ENCODE measurements around the gene AUTS2.
A peak's percentile ranks its signal among the peaks of the same experiment; 100 is the strongest.

AUTS2 gene

DNA sequence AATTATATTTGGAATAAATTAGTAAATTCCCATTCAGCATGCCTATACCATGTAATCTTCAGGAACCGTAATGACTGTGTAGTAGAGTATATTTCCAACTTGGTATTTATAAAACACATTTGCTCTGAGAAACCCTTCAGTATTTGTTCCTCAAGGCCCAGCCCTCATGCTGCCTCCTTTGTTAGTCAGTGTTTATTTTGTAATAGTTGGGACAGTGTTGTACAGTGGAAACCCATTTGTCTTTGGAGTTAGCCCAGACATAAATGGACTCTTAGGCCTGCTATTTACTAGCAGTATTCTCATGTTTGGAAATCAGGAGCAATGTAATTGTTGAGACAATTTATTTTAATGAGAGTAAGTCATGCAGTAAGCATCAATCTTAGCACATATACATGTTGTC lies 686.9 kb downstream of the AUTS2 start:
- no peak for DNase-seq

DNA sequence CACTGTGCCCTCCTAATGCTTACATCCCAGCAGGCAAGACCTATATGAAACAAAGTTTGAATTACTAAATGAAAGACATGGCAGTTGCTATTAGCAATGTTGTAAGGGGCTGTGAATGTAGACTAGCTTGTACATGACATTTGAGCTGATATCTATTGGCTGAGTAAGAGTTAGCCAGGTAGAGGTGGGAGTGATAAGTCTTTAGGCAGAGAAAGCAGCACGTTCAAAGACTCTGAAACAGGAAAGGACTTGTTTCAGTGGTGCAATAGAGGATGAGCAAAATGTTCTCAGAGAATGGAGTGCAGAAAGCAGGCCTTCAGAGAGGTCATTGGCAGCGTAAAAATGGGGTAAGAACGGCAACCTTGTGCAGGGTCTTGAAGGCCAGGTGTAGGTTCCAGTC lies 687.6 kb downstream of the AUTS2 start:
- no peak for DNase-seq

DNA sequence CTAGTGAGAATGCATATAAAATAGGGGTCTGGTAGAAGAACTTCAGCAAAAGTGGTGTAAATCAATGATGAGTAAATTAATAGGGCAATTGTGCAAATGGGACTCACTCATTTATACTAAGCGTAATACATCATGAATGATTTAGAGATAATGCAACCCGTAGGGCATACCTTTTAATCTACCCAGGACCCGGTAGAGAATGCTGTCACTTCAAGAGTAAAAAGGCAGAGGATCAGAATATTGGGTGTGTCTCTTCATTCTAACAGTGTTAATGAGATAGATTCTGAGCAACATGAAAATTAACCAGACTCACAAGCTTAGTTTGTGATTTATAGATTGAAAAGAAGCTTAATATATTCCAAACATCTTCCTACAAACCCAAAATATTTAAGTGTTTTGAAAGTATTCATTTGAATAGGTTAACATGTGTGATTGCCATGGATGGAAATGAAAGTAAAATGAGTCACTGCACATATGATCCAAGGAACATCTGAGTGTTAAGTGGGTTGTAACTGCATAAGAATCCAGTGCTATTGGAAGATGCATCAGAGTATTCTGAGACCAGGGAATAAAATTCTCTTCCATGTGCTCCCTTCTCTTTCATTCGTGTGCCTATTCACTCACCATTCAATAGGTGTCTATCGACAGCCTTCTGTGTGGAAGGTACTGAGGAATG lies 690.6 kb downstream of the AUTS2 start:
- no peak for DNase-seq

DNA sequence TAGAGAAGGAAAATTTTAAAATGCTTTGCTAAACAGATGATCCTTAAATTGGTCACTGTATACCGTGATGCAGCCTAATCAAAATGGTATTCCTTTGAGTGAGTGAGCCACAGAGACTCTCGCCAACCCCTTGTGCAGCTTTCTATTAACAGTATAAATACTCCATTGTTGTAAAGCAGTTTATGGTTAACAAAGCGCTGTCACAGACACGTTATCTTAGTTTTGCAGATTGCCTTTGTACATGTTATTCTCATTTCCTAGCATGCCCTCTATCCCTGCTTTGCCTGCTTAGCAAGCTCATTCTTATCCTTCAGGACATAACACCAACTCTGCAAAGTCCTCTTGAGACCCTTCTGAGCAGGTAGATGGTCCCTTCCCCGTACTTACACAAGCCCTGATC lies 694.4 kb downstream of the AUTS2 start:
- DNase-seq = no peak

DNA sequence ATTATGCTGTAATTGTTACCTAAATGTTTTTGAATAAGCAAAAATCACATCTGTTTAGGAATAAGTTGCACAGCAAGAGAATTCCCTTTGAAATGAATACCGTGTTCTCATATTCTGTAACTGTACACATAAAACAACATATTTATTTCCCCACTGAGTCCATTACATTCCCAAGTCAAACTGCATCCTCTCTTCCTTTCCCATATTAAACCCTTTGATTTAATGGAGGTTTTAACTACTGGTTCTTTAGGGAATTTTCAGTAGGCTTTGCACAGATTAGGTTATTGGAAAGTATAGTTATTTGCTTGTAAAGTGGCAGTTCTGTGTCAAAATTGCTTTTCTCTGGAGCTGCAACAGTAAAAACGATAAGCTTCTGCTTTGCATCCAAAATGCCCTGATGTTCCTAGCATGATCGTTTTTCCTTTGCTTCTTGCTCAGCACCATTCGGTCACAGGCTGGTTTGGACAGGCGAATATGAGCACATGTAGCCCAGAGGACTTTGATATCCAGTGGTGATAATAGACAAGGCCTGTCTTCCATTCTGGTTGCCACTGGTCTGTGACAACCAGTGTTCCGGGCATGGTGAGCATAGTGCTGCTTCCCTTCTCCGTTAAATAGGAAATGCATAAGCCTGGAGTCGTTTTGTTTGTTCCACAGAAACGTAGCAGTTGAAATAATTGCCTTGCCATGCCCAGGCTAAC lies 696.1 kb downstream of the AUTS2 start:
- DNase-seq = no peak

DNA sequence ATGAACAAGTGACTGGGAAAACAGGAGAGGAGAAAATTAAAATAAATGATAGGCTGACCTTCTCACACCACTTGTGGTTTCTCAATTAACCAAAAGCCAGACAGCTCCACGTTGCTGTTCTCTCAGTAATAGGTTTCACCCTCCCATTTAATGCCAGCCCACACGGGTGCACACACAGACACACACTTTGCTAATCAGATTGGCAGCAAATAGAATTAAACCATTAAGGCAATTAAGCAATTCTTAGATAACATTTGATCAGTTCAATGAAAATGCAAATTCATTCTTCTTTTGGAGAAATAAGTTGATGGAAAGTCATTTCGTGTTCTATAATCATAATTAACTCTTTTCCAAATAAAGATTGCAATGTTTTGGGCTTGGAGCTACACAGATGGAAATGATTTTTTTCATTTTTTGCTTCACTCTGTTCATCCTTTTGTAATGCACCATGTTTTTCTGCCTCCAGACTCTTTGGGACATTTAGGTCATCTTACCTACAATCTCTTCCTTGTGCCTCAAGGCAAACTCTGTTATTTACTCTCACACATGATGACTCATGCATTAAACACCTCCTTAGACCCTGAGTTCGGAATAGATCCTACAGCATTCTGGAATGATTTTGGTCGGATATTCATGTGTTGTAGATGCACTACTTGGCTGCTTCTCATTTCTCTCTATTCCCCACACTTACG lies 700.7 kb downstream of the AUTS2 start:
- no peak for DNase-seq

DNA sequence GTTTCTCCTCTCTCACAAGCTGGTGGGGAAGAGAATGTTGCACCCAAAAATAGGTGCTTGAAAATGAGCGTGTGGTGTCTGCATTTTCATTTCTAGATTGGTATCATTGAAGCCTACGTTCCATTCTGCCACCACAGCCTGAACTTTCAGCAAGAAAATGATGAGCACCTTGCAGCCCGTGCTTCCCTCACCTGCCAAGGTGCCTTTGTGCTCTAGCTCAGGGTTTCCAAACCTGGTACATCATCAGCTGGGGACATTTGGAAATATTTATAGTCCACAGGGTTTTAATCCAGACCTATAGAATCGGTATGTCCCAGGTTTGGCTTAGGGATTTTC lies 701.2 kb downstream of the AUTS2 start:
- DNase-seq = no peak

DNA sequence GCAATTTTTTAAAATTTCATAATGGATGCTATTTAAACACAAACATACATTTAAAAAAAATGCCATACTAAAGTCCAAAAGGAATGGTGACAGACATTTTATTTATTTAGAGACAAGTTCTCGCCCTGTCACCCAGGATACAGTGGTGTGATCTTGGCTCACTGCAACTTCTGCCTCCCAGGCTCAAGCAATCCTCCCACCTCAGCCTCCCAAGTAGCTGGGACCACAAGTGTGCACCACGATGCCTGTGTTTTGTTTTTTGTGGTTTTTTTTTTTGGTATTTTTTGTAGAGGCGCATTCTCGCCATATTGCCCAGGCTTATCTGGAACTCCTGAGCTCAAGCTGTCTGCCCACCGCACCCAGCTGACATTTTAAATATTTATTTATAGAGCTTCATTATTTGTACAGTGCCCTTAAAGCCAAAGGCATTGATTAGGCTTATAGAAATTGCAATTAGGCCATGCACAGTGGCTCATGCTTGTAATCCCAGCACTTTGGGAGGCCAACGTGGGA lies 703.5 kb downstream of the AUTS2 start:
- no peak for DNase-seq

DNA sequence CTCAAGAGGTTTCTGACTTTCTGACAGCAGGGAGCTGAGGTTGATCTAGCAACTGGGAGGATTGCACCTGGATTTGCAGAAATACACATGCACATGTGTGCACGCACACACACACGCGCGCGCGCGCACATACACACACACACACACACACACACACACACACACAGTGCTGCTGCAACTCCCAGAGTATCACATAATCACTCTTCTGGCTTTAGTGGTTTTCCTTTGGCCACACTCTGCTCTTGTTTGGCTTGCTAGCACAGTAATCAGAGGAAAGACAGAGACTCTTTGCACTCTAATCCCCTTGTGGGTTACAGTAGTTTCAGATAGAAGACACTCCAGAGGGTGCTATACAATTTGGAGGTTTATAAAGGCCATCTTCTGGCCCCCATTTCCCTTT lies 705.0 kb downstream of the AUTS2 start:
- peak; percentile 26 for DNase-seq

DNA sequence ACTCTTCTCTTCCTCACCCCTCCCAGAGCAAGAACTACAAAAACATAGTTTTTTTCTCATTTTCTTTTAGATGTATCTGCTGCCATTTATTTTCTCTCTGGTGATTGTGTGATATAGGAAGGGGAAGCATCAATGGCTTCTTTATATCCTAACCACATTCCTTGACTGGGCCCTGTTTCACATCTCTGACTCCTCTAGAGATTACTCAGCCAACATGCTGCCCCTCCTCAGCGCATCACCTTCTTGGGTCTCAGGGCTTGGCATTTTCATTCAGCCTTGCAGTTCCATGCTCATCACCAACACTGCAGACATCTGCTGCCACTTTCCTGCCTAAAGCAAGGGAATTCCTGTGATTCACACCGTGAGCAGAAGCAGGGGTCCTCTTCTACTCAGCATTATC lies 705.5 kb downstream of the AUTS2 start:
- DNase-seq = no peak

DNA sequence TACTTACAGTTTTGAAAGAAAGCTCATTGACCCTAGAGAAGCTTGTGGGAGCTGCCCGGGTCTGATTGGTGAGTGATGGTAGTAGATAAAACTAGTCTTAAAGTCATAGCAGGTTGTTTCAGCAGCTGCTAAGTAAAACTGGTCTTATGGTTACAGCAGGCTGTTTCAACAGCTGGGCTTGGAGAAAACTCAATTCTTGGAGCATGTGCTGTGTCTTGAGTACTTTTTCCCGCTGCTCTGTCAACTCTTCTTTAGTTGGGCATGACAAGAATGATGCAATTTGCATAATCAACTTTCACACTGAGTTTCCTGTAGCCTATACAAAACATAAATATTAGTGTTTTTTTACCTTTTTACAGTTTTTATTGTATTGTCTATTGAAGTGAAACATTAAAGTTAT lies 707.9 kb downstream of the AUTS2 start:
- DNase-seq = no peak

DNA sequence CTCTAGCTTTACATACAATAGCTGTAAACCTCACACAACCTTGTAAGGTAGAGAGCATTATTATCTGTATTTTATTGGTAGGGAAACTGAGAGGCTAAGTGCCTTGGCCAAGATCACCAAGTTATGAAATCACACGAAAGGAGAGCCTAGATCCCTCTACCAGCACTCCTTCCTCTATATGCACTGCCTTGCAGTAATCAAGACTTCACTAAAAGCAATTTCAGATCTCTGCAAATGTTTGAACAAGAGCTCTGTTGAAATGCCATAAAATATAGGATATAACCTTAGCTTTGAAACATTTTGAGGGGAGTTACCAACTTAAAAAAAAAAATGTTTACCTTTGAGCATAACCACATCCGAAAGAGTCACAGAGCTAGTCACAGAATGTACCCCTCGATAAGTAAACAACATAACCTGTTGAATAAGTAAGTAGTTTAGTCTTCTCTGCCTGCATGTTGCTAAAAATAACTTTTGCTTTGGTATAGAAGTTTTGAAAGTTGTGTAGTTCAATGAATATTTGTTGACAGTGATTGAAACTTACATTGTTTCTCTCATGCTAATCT lies 709.4 kb downstream of the AUTS2 start:
- no peak for DNase-seq

DNA sequence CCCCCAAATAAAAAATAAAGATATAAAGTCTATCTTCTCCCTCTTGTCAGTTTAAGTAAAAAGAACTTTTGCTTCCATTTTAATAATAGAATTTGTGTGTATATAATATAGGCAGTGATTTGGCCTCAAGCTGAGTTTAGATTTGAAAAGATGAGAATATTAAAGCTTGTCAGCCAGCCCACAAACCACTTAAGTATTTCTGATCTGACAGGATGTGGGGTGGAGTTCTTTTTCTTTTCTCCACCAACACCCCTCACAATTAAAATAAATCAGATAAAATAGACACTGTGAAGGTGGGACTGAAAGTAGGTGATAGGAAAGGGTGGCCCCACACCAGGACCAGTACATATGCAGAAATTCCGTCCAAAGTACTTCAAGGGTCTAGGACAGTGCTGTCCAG lies 714.1 kb downstream of the AUTS2 start:
- no peak for DNase-seq

DNA sequence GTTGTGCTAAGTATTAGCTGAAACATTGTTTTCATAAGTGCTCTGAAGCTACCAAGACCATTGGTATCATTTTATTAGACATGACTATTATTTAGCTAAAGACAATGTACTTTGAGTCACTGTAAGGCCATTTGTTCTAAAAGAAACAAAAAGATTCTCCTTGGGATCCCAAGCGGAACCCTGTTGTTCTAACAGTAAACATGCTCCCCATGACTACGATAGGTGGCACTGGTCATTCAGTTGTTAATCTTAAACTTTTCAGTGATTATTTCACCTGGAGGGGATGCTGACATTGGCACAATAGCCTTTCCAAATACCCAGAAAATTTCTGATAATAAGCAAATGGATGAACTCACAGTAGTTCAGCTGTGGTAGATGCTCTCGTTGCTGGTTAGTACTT lies 715.0 kb downstream of the AUTS2 start:
- DNase-seq = no peak

DNA sequence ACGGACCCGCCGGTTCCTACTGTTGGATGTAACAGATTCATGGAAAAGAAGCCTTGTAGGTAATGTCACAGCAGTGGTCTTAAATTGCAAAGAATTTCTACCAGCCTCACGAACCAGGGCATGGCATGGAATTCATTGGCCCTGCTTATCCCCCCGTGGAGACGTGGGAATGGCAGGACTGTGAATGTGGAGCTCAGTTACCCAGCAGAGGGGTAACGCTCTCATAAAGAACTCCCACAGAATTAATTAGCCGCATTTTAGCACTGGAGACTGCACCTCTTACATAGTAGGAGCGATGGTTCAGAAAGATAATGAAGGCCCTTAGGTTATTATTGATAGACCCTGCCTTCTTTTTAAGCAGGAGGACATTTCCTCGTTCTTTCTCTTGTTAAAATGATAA lies 715.4 kb downstream of the AUTS2 start:
- DNase-seq = no peak

DNA sequence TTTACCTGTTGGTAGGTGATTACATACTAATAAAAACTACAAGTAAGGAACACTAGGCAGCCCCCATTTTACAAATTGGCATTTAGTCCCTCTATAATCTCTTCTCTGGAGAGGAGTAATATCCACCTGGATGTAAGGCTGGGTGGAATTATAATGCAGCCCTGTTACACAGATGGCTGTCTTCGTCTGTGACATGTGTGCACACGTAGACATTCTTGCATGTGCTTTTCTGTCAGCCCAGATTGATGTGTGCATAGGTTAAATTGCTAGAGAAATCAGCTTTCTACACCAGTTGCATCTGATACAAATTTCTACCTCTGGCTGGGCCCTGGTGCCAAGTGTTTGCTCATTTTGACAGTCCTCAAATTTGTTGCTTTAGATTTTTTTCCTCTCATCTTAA lies 715.9 kb downstream of the AUTS2 start:
- no peak for DNase-seq

DNA sequence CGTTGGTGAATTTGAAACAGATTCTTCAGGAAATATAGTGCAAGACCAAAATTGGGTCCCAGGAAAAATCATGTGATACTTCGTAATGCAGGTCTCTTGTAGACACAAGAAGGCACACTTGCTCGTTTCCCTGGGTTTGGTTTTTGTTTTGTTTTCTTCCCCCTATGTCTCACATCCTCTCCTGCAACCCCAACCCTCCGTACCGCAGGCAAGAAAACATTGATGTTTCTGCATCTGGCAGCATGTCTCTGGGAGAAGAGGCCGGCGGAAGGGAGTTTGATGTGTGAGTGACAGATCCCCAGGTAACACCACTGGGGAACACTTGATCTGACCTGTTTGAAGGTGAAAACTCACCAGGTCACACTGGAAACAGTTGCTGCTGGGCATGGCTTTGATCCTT lies 718.5 kb downstream of the AUTS2 start:
- DNase-seq = no peak

DNA sequence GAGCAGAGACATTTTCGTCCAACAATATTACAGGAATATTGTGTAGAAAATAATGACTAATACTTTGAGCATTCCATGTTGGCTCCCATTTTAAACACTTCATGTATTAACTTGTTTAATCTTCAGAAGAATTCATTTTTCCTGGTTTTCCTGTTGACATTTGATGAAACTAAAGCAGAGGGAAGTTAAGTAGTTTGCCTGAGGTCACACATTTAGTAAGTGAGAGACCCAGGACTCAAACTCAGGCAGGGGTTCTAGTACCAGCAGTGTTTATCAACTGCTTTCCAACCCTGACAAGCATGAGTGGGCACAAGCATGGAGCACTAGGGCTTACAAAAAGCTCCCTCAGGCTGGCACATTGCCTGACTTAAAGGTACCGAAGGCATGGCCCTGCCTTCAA lies 719.1 kb downstream of the AUTS2 start:
- no peak for DNase-seq

DNA sequence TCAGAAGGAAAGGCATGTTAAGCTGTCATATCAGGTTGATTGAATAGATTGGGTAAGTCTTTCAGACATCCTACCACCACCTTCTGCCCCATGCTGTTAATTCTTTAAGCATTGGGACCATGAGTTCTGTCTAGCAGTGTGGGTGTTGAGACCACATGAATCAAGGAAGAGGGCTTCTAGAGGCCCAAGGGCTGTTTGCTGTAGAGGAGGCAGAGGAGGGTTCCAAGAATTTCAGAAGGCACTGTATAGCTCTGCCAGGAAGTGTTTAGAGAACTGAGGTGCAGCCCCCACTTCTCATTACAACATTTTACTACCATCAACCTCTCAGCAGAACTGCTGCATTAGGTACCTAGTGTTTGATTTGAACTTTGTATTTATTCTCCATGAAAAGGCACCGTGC lies 720.2 kb downstream of the AUTS2 start:
- DNase-seq = no peak

DNA sequence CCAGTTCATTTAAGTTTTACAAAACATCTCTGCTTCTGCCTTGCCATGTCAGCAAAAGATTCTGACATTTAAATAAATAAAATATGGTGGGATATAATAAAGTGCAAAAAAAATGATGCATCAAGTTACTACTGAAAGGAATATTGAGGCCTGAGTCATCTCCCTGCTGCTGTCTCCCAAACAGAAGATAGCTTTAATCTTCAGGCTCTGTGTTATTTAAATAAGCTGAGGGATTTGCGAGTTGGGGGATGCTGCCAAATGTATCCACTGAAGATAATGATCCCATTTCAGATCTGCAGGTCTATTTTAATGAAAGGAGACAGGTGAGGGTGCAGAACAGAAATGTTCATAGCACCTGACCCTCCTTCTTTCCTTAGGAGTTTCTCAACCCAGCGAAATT lies 720.8 kb downstream of the AUTS2 start:
- DNase-seq = no peak

DNA sequence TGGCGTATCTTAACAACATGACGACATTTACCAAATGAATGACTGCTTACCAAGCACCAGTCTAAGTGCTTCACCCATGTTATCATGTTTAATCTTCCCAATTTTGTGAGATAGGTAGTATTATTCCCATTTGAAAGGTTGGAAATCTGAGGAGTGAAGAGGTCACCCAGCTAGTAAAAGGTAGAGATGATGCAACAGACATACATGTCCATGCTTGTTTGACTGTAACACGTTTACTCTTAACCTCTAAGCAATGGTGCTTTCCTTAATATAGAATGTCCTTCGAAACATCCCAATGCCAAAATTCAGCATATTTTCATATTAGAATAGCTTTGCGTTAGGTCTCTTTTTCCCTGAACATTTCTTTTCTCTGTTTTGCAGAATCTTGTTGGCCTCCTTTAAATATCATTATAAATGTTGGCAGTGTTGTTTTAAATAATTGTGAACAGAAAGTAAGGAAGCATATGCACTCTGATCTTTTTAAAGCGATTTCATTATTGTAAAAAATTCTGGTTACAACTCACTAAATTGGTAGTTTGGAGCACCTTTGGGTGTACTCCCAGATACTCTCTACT lies 722.8 kb downstream of the AUTS2 start:
- no peak for DNase-seq

DNA sequence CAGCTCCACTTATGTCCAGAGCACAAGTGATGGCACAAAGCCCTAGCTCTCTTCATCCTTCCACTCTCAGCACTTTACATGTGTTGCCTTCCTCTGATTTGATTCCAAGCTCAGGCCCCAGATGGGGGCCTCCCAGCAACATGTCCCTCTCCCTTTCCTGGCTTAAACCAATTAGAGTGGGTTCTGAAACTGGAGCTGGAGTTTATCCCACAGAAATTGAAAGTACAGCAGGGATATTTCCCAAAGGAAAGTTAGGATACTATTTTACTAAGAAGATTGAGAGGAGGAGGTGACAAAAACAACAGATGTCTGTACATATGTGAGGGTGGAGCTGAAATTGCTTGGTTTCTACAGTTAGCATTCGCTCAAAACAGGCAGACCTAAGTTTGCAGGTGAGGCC lies 724.6 kb downstream of the AUTS2 start:
- peak; percentile 30 for DNase-seq

DNA sequence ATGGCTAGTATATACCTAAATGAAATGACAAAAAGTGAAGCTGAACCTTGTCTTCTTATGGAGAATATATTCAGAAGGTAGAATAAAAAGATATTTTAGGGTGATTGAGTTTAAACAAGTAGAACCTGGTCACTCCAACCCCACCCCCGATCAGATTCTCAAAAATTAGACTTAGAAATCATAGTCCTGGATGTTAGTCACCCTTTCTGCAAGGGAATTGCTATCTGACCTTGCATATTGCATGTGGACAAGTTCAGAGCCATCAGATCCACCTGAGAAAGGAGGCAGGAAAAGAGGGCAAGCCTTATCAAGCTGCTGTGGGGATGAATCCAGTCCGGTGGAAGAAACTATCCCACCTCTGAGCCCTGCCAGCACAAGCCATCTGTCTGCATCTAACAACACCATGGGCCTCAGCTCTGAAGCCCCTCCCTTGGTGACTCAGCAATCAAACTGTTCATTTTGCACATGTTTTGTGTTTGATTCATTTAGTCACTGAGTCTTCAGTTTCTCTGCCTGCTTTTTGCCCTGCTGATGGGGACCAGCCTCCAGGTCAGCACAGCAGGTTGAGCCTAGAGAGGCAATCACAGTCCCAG lies 727.3 kb downstream of the AUTS2 start:
- DNase-seq = peak; percentile 37

Measured in right hindlimb (tissue), 1 donor.